Peyer's patch (tissue), 4 donors: Measurements from ENCODE around the gene ITGB2.

Experiments
- POLR2A ChIP-seq, 2 donors: fragments of 450-650 bp; IDR thresholded peaks; one replicate each; pipeline ENCODE4 v1.5.1; 2017; ENCODE audit warnings: antibody characterized with exemption in 2 of 2, mild to moderate bottlenecking in 2 of 2, moderate library complexity in 2 of 2
- TF ChIP-seq, protein P1 (sequence below), 6 experiments: fragments of 450-650 bp in 4 of 6; fragments of 200-600 bp in 2 of 6; sonication (generic) in 1 of 6; IDR thresholded peaks; one replicate each; pipeline ENCODE4 v1.5.1; 2017 to 2019; ENCODE audit warnings: antibody characterized with exemption in 6 of 6, mild to moderate bottlenecking in 3 of 6, moderate library complexity in 1 of 6

DNA sequence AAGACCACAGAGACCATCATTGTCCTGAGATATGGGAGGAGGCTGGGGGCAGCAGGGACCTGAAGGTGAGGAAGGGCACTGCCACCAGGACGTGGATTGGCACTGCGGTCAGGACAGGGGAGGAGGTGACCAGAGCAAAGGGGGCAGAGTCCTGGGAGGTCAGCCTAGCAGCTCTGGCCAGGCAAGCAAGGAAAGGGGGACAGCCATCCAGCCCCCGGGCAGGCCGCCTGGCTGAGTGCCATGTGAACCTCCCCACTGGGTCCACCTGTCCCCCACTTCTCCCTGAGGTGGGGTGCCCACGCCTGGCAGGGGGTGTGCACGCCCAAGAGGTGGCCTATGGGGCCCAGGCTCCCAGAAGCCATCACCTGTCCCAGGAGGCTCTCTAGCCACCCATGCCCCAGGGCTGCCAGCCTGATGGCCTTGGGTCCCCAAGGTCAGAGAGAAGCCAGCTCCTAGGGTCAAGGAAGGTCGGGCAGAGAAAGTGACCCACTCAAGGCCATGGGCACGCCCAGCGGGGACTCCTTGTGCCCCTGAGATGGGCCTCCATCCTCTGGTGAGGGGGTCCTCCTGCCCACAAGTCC is 29.6 kb downstream of the ITGB2 start:
- TF ChIP-seq, protein P1, sequence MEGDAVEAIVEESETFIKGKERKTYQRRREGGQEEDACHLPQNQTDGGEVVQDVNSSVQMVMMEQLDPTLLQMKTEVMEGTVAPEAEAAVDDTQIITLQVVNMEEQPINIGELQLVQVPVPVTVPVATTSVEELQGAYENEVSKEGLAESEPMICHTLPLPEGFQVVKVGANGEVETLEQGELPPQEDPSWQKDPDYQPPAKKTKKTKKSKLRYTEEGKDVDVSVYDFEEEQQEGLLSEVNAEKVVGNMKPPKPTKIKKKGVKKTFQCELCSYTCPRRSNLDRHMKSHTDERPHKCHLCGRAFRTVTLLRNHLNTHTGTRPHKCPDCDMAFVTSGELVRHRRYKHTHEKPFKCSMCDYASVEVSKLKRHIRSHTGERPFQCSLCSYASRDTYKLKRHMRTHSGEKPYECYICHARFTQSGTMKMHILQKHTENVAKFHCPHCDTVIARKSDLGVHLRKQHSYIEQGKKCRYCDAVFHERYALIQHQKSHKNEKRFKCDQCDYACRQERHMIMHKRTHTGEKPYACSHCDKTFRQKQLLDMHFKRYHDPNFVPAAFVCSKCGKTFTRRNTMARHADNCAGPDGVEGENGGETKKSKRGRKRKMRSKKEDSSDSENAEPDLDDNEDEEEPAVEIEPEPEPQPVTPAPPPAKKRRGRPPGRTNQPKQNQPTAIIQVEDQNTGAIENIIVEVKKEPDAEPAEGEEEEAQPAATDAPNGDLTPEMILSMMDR (IDR thresholded peaks at IDR 0.05) = no peak
- no peak for TF ChIP-seq POLR2A (IDR thresholded peaks at IDR 0.05)
